HG03159 (cell line): Measurements from ENCODE around the gene CLHC1.
A peak's percentile ranks its signal among the peaks of the same experiment; 100 is the strongest.
"Not testable (repeated sequence)": the region's sequence is repeated elsewhere in the genome, so short reads cannot be mapped to it uniquely, and the experiment has no call there.

ENCODE experiments used
- ATAC-seq: cut with Tn5 transposase; IDR thresholded peaks from one replicate; pipeline ENCODE4 v1.9.1; 2021; ENCODE audit warnings: mild to moderate bottlenecking, moderate library complexity; ENCODE audit not compliant: unreplicated experiment

CLHC1 gene

DNA sequence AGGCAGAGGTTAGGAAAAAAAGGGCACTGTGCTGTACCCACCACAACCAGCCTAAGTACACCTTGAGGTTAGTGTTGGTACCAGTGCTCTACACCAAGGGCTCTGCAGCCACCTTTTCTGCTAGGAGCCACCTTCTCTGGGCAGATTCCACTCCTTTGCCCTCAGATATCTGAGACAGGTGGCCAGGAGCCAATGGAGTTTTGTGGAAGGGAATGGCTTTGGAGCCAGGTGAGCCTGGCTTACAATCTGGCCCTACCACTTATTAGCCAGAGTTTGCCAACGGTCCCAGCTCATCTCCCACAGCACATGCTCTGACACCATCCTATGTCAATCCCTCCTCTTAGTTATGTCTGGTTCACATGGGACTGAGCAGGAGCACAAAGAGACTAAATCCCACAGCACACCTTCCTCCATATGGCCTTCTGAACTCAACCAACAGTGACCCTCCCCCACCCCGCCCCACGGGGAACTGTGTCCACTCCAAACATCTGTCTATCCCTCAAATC is 77.5 kb downstream of the CLHC1 start:
- ATAC-seq = no peak

DNA sequence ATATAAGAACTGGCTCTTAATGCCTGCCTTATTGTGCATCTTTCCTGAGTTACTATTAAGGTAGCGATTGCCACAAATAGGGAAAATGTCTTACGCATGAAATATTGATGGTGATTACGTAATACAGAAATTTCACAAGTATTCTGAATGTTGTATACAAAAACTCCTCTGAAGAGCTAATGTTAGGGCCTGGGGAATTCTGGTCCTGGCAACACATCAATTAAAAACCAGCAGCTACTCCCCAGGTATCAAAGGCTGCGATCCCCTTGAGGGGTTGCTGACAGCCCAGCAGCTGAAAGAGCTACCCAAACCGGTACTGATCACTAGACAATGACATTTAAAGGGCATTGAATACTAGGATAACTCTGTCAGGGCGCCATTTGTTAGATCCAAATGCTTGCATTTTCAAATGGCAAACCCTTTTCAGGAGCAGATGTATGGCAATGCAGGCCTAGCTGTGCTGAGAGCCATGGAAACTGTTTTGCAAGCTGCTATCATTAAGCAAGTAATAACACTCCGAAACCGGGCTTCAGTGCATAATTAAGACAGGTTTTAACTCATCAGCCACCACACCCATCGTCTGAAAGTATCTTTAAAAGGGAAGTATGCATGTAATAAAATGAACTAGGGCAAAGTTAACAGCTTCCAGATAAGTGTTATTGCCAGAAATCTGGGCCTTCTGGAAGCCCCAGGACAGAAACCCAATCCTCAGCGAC is 78.4 kb downstream of the CLHC1 start:
- ATAC-seq = peak; percentile 50

GRCh38 chr2:55152475-55153412 is 79.3 kb downstream of the CLHC1 start:
- no peak for ATAC-seq

DNA sequence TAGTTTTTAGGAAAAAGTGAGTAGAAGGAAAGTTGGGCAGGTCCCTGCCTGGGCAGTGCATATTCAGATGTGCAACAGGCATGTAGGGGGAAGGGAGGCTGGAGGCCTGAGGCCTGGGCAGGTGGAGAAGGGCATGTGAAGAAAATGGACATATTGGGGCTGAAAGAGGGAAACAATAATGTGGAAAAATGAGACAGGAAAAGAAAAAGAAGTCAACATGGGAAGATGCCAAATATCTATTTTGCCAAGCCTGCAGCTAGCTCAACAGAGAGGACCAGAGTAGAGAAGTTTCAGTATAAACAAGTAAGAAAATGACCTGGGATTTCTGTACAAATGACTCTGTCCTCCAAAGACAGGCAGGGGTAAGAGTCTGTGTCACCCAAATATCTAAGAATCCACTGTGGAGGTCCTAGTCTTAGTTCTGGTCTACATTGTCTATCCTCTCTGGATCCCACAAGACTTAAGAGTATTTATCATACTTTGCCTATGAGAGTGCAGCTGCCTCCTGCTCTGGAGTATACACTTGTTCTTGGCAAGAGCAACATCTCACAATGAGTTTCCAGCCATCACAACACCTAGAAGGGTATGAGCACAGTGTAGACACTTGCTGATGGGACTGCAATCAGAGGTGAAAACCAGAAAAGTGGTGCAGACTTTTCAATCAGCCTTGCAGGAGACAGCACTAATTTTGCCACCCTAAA is 80.2 kb downstream of the CLHC1 start:
- ATAC-seq = no peak

GRCh38 chr2:55150834-55151233 is 81.3 kb downstream of the CLHC1 start:
- peak; percentile 73 for ATAC-seq

DNA sequence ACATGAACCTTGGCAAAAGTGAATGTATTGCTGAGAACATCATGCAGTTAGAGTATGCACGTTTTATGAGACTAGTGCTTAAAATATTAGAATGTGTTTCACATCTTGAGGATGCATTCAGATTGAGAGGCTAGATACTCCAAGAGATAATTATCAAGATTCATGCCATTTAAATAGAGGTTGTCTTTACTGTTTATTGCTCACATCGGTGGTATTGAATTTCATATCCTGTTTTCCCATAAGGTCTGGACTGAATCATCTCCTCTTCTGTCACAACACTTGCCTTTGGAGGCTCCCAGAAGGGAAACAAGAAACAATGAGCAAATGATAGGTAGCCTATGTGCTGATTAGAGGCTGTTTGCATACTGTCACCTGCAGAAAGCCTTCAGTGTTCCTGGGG is 83.8 kb downstream of the CLHC1 start:
- no peak for ATAC-seq

- ATAC-seq = no peak
Observed at GRCh38 chr2:55147531-55147930, 84.6 kb downstream of the CLHC1 start.

DNA sequence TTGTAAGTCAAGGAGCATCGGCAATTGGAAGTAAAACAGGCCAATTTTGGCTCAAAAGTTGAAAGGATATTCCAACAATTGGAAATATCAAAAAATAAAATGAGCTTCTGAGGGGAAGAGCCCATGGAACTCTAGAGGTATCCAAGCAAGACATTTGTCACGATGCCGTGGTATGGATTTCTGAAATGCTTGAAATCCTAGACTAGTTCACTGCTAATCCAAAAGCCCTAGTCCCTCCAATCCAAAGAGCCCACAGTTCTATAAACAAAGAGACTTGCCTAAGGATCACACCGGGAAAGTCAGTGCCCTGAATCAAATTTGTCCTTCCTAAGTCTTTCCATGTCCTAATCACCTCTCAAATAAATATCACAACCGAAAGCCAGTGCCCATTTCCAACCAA is 85.1 kb downstream of the CLHC1 start:
- no peak for ATAC-seq

- no peak for ATAC-seq
Observed at GRCh38 chr2:55146263-55146662, 85.8 kb downstream of the CLHC1 start.

- ATAC-seq = no peak
Observed at GRCh38 chr2:55144922-55145820, 86.9 kb downstream of the CLHC1 start.

DNA sequence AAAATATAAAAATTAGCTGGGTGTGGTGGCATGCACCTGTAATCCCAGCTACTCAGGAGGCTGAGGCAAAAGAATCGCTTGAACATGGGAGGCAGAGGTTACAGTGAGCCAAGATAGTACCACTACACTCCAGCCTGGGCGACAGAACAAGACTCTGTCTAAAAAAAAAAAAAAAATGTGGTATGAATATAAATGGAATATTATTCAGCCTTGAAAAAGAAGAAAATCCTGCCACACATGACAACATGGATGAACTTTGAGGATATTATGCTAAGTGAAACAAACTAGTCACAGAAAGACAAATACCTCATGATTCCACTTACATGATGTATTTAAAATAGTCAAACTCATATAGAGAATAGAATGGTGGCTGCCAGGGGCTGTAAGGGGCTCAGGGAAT is 88.4 kb downstream of the CLHC1 start:
- ATAC-seq = not testable (repeated sequence)

GRCh38 chr2:55142518-55142917 is 89.6 kb downstream of the CLHC1 start:
- no peak for ATAC-seq

- ATAC-seq = no peak
Observed at GRCh38 chr2:55141572-55142413, 90.3 kb downstream of the CLHC1 start.

DNA sequence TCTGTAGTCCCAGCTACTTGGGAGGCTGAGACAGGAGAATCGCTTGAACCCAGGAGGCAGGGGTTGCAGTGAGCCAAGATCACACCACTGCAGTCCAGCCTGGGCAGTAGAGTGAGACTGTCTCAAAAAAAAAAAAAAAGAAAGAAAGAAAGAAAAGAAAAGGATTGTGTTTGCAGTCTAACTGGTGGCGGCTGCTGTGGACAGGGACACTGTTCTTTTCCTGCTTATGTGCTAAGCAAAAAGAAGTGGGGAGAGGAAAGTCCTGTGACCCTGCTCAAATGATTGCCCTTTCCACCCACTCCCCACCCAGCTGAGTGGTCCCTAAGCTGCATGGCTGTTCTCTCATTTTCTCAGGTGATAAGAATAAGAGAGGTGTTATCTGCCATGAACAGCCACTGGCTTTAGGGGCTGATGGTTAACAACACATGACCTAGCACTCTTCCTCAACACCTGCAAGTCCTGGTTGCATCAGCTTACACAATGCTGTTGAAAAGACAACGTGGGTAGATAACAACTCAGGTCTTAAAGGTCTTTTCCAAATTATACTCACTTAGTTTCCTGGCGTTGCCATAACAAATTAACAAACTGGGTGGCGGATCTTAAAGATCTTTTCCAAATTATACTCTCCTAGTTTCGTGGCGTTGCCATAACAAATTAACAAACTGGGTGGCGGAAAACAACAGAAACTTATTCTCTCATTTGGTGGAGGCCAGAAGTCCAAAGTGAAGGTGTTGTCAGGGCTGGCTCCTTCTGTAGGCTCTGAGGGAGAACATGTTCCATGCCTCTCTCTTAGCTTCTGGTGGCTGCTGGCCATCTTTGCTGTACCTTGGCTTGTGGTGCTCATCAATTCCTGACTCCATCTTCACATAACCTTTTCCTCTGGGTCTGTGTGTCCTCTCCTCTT is 91.5 kb downstream of the CLHC1 start:
- ATAC-seq = no peak

- ATAC-seq = no peak
Observed at GRCh38 chr2:55139305-55139704, 92.8 kb downstream of the CLHC1 start.

DNA sequence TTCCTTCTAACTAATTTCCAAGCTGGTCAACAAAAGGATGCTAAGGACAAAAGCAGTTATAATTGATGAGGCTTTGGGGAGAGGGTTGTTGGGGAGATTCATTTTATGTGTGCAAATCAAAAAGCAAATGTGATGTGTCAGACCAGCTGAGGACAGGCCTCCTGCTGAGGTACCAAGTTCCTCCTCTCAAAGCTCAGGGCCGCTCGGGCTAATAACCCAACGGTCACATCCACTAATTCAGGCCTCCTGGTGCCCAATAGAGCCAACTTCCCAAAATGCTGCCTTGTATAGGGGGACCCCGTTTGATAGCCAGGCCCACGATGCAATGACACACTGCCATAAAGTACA is 93.2 kb downstream of the CLHC1 start:
- ATAC-seq = no peak

GRCh38 chr2:55138014-55138881 is 93.8 kb downstream of the CLHC1 start:
- ATAC-seq = no peak
